Stimulated activated CD8-positive, alpha-beta memory T cell treated with anti-CD3 and anti-CD28 coated beads, Interleukin-15, amount 100 ng/mL, for 4 hours (primary cell): ENCODE measurements around the gene ACSL4.
"Not testable (repeated sequence)": the region's sequence is repeated elsewhere in the genome, so short reads cannot be mapped to it uniquely, and the experiment has no call there.

ENCODE experiments used
- DNase-seq, 2 donors: peaks; one replicate each; pipeline ENCODE4 v3.0.0-alpha.2; 2020; ENCODE audit warnings: low read depth in 2 of 2

ACSL4 gene

GRCh38 chrX:109672239-109672638 lies 60.8 kb downstream of the ACSL4 start:
- no peak for DNase-seq

- DNase-seq, result not testable (repeated sequence)
Observed at GRCh38 chrX:109671170-109671569, 61.9 kb downstream of the ACSL4 start.

DNA sequence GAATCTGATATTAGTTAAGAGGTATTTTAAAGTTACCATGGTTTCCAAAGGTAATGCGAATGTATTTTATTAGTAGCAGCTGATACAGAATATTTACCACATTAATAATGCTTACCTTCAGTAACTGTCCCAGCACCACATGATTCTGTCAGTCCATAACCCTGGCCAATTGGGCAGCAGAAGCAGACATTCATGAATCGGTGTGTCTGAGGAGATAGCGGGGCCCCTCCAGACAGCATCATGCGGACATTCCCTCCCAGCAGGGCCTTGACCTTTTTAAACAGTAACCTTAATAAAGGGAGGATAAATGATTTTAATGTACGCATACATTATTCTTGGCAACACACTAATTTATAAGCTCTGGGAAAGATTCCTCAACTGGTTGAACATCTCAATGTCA lies 65.1 kb downstream of the ACSL4 start:
- no peak for DNase-seq

GRCh38 chrX:109660435-109661143 lies 72.5 kb downstream of the ACSL4 start:
- DNase-seq, result no peak

DNA sequence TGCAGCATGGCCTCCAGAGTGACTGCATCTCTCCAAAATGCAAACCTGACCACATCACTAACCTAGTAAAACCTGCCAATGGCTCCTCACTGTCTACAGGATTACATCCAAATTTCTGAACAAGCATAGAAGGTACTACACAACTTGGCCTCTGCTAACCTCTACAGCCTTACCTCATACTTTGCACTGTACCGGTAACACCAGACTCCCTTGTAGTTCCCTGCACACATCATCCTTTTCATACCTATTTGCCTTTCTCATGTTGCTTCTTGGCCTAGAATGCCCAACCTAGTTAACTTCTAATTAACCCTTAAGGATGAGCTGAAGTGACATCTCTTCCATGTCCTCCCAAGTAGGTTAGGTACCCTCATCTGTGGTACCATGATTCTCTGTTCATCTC lies 74.7 kb downstream of the ACSL4 start:
- DNase-seq, result no peak

GRCh38 chrX:109657364-109657763 lies 75.7 kb downstream of the ACSL4 start:
- not testable (repeated sequence) for DNase-seq

- DNase-seq, result no peak
Observed at GRCh38 chrX:109656774-109657173, 76.3 kb downstream of the ACSL4 start.

DNA sequence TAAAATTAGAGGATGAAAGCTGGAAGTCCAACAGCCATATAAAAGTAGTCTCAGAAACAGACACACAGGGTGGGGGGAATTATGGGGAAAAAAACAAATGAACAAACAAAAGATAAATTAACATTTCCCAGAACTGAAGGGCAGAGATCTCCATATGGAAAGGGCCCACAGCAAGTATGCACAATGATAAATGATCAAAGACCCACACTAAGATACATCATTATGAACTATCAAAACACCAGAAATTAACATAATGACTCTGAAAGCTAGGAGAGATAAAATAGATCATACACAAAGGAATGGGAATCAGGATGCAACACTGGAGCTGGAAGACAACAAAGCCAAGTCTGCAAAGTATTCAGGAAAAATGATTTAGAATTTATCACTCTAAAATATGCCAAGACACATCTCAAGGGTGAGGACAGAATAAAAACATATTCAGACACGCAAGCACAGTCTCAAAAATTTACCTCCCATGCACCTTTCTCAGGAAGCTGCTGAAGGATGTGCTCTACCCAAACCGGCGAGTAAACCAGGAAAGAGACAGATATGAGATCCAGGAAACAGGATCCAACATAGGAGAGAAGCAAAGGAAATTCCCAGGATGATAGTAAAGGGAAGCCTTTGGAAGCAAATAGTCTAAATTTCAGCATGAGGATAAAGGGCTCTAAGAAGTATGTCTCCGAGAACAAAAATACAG lies 77.4 kb downstream of the ACSL4 start:
- DNase-seq, result no peak

- DNase-seq, result no peak
Observed at GRCh38 chrX:109654516-109655109, 78.4 kb downstream of the ACSL4 start.

GRCh38 chrX:109644671-109645070 lies 88.4 kb downstream of the ACSL4 start:
- not testable (repeated sequence) for DNase-seq

DNA sequence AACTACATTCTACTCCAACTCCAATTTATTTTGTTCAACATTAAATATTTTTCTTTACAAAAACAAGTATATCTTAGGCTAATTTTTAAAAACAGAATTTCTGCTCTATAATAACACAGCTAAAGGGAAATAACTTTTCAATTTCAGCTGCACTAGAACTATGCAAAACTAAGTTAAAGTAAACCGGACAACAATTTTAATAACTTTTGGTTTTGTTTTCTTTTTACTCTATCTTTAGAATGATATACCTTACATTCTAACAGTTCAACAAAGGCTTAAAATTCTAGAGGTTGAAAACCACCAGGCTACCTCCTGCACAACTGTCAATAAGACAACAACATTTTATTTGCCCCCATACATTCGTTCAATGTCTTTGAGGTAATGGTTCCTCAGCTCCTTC lies 89.4 kb downstream of the ACSL4 start:
- no peak for DNase-seq

- DNase-seq, result no peak
Observed at GRCh38 chrX:109638158-109638557, 94.9 kb downstream of the ACSL4 start.

- DNase-seq, result not testable (repeated sequence)
Observed at GRCh38 chrX:109637477-109637876, 95.6 kb downstream of the ACSL4 start.

DNA sequence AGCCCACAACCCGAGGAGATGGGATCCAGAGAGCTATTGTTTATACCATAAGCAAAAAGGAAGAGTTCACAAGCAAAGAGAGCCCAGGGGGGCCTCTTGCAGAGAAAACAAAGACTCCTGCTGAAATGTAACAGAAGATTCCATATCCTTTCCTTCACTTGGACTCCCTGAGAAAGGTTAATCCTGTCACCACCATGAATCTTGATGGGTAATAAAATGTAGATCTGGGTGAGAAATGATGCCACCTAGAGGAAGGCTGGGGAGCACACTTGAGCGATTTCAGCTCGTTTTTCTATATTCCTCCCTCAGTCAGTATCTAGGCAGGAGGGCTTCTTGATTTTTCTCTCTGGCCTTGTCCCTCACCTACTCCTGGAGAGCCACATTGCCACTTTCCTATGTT lies 97.9 kb downstream of the ACSL4 start:
- DNase-seq, result no peak

GRCh38 chrX:109632906-109633504 lies 100.1 kb downstream of the ACSL4 start:
- no peak for DNase-seq

DNA sequence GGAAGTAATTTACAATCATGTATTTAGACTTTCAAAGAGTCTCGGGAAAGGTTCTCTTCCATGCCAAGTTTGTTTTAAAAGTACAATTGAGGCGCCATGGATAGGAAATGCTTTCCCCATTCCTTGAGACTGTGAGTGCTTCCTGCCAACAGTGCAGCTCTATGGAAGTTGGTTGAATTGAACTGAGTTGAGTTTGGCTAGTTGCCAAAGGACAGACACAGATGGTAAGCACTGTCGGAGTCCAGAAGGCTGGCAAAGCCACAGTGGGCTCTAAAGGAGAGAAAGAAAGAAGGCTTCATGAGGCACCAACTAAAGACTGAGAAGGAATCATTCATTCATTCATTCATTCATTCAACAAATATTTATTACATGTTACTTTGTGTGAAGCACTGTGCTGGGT lies 103.7 kb downstream of the ACSL4 start:
- DNase-seq, result no peak

GRCh38 chrX:109626637-109627036 lies 106.4 kb downstream of the ACSL4 start:
- no peak for DNase-seq

GRCh38 chrX:109624641-109625616 lies 108.1 kb downstream of the ACSL4 start, which contains the start of gene KCNE5:
Gene KCNE5 (minus strand): TSS chrX:109625172. CDS start chrX:109625020, 152 bp downstream.
- DNase-seq, result no peak

GRCh38 chrX:109623997-109624396 lies 109.1 kb downstream of the ACSL4 start:
- no peak for DNase-seq

GRCh38 chrX:109622270-109622669 lies 110.8 kb downstream of the ACSL4 start:
- no peak for DNase-seq

DNA sequence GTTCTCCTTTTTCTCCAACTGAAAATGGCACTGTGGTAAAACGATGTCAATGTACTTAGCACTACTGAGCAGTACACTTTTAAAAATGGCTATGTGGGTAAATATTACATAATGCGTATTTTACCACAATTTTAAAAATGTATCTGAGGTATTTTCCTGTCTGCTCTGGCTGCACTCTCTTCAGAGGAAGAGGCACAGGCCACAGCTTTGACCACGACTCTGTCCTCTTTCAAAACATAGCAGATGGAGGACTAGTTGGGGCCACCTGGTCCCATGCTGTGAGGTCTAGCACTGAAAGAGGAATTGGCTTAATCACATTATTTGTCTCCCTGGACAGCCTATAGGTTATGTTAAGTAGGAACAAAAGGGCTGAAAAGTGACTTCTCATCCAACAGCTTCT lies 113.3 kb downstream of the ACSL4 start:
- no peak for DNase-seq
